ENCODE results near the gene SLC13A3.
A peak's percentile ranks its signal among the peaks of the same experiment; 100 is the strongest.

SLC13A3 gene, protein sequence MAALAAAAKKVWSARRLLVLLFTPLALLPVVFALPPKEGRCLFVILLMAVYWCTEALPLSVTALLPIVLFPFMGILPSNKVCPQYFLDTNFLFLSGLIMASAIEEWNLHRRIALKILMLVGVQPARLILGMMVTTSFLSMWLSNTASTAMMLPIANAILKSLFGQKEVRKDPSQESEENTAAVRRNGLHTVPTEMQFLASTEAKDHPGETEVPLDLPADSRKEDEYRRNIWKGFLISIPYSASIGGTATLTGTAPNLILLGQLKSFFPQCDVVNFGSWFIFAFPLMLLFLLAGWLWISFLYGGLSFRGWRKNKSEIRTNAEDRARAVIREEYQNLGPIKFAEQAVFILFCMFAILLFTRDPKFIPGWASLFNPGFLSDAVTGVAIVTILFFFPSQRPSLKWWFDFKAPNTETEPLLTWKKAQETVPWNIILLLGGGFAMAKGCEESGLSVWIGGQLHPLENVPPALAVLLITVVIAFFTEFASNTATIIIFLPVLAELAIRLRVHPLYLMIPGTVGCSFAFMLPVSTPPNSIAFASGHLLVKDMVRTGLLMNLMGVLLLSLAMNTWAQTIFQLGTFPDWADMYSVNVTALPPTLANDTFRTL

DNA sequence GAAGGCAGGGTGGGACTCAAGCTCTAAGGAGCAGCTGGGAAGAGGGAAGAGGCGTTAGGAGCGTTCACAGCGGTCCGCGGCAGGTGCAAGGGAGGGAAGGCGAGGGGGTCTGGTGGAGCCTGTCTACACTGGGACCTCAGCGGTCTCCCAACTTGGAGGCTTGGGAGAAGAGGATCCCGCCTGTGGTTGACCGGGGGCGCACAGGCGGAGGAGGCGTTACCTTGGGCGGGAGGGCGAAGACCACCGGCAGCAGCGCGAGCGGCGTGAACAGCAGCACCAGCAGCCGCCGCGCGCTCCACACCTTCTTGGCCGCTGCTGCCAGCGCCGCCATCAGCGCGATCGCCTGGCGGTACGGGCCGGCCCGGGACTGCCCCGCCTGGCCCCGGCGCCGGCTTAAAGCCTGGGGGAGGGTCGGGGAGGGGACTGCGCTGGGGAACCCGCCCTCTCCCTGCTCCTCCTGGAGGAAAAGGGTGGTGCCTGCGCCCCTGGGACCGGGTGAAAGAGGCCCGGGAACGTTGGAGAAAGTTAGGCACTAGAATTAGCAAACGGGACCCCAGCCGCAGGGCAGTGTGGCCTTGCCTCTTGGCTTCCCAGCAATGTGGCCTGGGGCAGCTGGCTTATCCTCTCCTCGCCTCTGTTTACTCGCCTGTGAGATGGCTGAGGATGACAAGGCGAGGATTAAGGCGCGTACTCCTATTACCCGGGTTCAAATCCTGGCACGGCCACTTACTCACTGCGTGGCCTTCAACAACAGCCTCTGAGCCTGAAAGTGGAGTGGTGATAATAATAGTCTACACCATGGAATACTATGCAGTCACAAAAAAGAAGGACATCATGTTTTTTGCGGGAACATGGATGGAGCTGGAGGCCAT, at the start of gene SLC13A3:
SLC13A3 (minus strand) TSS at position 369 of the 872 bp plus-strand sequence; CDS start at position 331, 38 bp downstream.
- DNase-seq (ENCODE audit: low read depth in 2 of 2) = no peak

DNA sequence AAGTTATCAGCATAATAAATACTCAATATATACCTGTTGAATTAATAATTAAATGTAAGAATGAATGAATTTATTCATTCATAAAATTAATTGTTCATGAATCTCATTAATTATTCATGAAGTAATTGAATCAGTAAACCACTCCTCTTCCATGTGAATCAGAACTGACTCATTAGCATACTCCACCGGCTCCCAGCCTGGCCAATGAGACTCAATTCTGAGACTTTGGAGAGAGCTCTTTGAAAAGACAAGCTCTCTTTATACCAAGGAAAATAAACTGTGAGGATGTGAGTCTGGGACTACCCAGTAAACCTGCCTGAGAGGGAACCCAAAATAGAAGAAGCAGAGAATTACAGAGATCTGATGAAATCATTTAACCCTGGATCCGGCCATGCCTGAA, 49.8 kb upstream of the SLC13A3 start:
- DNase-seq (ENCODE audit: low read depth in 2 of 2) = no peak

- DNase-seq (ENCODE audit: low read depth in 2 of 2) = no peak
These were observed 49.2 kb upstream of the SLC13A3 start for GRCh38 chr20:46700481-46700880.

GRCh38 chr20:46699651-46700359, 48.5 kb upstream of the SLC13A3 start:
- DNase-seq (ENCODE audit: low read depth in 2 of 2) = no peak

GRCh38 chr20:46698788-46699187, 47.5 kb upstream of the SLC13A3 start:
- DNase-seq (ENCODE audit: low read depth in 2 of 2) = no peak

GRCh38 chr20:46696791-46697279, 45.6 kb upstream of the SLC13A3 start:
- DNase-seq (ENCODE audit: low read depth in 2 of 2) = no peak

DNA sequence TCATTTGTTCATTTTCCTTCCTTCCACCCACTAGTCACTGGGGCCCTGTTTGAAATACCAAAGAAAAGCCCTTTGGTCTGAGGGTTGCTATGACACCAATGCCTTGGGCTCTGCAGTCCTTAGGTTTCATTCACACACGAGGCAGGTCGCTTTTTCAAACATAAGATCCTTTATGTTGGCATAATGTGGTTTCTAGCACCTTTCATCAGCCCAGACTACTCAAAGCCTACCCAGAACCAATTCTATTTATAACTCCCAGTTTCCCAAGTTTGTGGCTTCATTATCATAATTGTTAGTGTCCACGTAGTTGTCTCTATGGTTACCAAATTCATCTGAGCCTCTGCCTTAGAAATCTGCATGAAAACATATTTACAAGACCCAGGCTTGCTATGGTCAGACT, 44.6 kb upstream of the SLC13A3 start:
- no peak for DNase-seq (ENCODE audit: low read depth in 2 of 2)

DNA sequence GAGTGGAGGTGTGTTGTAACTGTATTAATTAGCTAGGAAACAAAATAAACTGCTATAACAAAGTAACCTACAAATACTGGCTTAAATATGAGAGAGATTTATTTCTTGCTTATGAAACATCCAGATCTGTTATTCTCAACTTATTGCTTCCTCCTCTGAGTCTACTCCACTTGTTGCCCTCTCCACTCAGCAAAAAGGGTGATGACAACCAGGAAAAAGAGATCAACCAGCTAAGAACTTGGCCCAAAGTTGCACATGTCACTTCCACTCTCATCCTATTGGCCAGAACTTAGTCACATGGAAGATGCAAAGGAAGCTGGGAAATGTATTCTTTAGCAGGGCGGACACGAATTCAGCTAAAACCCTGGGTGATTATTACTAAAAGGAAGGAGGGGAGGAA, 43.2 kb upstream of the SLC13A3 start:
- DNase-seq (ENCODE audit: low read depth in 2 of 2) = no peak

GRCh38 chr20:46691196-46691595, 39.9 kb upstream of the SLC13A3 start:
- no peak for DNase-seq (ENCODE audit: low read depth in 2 of 2)

- DNase-seq (ENCODE audit: low read depth in 2 of 2) = no peak
These were observed 39.2 kb upstream of the SLC13A3 start for GRCh38 chr20:46690219-46691106.

DNA sequence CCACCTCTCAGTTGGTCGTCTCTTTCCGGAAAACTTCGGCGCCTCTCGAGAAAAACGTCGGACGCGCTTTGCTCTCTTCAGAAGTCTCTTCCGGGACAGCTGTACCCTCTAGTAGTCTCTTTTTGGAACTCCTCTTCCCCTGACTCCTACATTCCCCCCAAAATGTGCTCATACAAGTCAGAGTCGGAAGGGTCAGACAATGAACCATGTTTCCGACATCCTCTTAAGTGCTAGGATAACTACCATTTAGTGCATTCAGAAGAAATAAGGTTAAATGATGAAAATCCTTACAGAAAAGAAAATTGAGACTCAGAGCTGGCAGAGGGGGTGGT, 38.5 kb upstream of the SLC13A3 start:
- DNase-seq (ENCODE audit: low read depth in 2 of 2) = no peak

DNA sequence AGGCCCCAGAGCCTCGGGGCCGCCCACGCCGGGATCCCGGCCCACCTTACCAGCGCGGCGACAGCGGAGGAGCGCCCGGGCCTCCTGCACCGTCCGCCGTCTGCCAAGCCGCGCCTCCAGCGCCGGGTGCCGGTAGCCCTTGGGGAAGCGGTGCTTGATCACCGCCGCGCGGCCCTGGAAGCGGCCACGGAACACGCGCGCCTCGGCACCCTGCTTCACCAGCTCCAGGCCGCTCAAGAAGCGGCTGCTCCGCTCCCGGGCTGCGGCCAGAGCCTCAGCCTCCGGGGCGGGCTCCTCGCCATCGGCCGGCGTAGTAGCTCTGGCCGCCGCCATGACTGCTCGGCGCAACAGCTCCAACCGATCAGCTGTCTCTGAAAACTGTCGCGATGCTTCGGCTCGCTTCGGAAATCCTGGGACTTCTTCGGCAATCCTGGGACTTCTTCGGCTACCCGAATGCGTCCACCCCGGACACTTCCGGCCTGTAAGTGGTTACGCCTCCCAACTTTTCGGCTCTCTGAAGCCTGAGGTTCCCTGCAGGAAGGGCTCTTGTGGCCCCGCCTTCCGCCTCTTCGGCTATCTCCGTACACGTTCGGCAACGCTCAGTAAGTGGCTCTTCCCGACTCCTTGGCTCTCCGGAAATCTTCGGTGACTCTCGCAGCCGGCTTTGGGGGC, 38.0 kb upstream of the SLC13A3 start, which contains the start of gene TP53RK:
TP53RK (minus strand) TSS at position 363 of the 672 bp plus-strand sequence; CDS start at position 333, 30 bp downstream.
- peak; percentile 86 to 89 for DNase-seq (ENCODE audit: low read depth in 2 of 2)

- no peak for DNase-seq (ENCODE audit: low read depth in 2 of 2)
These were observed 37.2 kb upstream of the SLC13A3 start for GRCh38 chr20:46688151-46689081.

DNA sequence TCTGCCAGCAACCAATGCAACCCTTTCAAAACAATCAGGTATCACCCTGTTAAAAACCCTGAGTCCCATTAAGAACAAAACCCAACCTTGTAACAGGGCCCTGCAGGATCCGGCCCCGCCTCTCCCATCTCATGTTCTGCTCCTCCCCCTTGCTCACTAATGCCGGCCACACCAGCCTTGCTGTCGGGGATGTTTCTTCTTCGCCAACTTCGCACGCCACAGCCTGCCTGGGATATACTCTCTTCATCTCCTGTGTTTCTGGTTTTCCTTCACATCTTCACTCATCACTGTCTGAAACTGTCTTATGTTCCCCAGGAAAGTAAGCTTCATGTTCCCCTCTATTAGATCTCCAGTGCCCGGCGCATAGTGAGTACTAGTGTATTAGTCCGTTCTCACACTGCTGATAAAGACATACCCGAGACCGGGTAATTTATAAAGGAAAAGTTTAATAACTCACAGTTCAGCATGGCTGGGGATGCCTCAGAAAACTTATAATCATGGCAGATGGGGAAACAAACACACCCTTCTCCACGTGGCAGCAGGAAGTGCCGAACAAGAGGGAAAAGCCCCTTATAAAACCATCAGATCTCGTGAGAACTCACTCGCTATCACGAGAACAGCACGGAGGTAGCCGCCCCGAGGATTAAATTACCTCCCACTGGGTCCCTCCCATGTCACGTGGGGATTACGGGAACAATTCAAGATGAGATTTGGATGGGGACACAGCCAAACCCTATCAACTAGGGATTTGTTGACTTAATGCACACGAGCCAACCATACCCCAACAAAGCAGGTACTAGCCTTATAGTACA, 32.9 kb upstream of the SLC13A3 start:
- DNase-seq (ENCODE audit: low read depth in 2 of 2) = no peak

DNA sequence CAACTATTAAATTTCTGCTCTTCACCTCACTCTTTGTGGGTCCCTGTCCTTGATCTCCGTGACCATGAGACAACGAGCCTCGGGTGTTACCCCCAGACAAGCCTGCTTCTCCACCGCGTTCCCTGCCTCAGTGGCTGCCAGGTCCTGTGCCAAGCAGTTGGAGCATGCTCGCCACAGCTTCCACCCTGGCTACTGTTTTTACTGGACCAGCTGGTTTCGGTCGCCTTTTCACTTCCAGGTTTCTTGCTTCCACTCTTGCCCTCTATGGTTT, 32.3 kb upstream of the SLC13A3 start:
- DNase-seq (ENCODE audit: low read depth in 2 of 2) = no peak

DNA sequence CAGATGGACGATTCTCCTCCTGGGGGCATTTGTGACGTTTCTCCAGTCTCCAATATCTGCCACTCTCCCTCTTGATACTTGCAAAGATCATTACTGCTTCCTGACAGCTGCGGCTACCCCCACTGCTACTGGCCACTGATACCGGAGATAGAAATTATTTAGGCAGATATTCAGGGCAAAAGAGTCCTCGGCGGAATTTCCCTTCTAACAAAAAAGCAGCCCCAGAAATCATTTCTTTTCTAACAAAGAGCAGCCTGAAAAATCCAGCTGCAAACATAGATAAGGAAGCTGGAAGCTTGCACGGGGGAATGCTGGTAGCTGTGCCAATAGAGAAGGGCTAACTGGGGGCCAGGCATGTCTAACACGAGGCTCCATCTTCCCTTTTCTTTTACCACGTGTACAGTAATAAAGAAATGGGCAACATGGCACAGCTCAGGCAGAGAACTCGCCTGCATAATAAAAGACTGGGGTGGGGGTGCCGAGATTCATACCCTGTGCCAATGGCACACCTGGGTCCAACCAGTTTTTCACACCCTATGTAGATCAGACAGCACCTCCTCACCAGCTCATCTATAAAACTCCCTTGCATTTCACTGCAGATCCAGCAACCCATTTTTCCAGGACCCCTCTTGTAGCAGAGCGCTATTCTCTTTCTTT, 31.9 kb upstream of the SLC13A3 start:
- DNase-seq (ENCODE audit: low read depth in 2 of 2) = no peak

DNA sequence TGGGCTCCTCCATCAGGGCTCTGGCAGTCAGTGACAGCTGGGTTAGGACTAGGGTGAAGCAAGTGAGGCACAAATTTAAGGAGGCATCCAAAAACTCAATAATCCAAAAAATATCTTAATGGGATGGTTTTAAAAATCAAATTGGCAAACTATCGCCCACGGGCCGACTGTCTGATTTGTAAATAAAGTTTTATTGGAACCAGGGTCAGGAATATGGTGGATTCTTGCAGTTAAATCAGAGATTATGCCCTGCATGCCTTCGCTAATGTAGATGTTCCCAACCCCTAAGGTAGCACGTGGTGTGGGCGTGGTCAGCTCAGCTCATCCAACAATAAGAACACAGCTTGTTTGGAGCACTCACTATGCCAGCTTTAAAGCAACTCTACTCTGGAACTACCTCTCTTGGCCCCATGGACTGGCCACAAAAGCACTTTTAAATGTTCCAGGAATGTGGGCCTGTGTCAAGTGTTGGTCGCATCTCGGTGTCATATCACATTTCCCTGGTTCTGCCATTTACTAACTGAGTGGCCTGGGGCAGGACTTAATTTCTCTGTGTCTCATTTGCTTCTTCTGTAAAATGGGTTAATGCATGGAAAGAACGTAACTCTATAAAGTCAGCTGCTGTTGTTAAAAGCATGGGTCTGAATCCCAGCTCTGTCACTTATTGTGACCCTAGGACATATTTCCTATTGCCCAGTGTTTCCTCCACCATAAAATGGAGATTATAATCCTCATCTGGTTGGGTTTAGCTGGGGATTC, 31.0 kb upstream of the SLC13A3 start:
- DNase-seq (ENCODE audit: low read depth in 2 of 2) = no peak

All from stimulated activated CD8-positive, alpha-beta memory T cell treated with anti-CD3 and anti-CD28 coated beads, Interleukin-2, amount 100 ng/mL, for 1 hour (primary cell).